HG02763 (cell line): ENCODE results near the gene CSHL1.

Source experiments
- ATAC-seq: cut with Tn5 transposase; IDR thresholded peaks from one replicate; pipeline ENCODE4 v1.9.1; 2021; ENCODE audit warnings: mild to moderate bottlenecking, moderate library complexity; ENCODE audit not compliant: unreplicated experiment

The CSHL1 gene

DNA sequence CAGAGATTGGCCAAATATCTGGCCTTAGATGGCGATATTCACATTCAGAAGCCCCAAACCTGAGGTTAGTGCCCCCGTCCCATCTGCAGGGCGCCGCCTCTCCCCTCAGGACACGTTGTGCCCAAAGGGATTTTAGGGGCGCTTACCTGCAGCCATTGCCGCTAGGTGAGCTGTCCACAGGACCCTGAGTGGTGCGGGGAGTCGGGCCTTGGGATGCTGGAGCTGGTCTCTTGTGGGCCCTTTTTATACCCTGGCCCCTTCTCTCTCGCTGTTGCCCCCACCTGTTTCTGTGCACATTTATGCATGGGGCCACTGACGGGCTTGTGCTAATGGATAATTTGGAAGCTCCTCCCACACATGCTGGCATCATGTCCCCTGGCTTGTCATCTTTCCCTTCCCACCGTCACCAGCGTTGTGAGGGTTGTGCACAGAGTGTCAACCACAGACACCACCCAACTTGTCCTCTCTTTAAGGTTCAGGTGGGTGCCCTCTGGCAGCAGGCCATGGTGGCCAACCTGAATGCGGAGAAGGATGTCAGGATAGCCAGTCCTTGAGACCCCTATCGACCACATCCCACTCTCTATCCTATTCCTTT is at the start of gene CSHL1:
TSS of gene CSHL1 (minus strand) at position 218 of the 595 bp plus-strand sequence. CDS start at position 156, 62 bp downstream.
- no peak for ATAC-seq

DNA sequence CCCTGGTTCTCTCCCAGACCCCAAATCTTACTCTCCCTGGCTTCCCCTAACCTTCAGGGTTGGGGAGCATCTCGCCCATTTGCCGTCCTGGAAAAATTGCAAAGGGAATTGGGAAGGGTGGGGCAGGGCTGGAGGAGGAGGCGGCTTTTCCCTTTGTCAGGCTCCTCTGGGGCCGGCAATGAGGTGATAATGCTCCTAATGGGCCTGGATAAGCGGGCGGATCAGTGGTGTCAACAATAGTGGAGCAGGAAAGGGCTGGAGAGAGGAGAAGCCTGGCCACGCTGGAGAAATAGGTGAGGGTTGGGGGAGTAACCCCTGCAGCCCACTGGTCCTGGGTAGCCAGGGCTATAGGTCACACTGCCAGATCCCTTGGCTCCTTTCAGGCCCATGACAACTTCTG is 49.4 kb upstream of the CSHL1 start:
- no peak for ATAC-seq

DNA sequence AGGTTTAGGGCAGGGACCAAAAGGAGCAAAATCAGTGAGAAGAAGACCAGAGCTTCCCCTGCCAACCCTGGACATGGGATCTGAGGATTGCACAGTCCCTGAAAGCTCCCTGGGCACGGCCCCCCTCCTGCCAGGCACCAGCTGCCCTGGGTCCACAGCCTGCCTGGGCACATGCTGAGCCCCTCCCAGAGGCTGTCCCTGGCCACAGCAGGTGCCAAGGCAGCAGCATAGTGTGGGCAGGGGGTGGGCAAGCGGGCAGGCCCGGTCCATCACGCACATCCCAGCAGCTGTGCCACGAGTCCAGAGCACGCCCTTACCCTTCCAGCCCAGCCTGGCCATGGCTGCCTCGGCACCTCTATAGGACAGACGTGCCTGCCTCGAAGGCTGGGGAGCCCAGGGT is 48.9 kb upstream of the CSHL1 start:
- ATAC-seq = no peak

- ATAC-seq = no peak
Measured at GRCh38 chr17:63956296-63956920, 45.4 kb upstream of the CSHL1 start.

GRCh38 chr17:63955791-63956190 is 44.7 kb upstream of the CSHL1 start:
- no peak for ATAC-seq

DNA sequence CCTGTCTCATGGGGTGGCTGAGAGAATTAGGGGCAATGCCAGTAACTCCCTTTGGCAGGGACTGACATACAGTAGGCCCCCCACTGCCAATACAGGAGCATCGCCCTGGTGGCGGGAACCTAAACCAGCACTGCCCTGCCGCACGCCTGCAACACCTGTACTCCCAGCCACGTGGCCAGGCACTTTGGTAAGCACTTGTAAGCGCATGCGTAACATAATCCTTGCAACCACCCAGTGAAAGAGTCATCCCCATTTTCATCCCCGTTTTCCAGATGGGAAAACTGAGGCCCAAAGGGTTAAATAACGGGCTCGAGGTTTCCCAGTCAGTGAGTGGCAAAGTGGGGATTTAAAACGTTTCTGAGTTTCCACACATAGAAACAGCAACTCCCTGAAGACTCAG is 44.2 kb upstream of the CSHL1 start:
- no peak for ATAC-seq

DNA sequence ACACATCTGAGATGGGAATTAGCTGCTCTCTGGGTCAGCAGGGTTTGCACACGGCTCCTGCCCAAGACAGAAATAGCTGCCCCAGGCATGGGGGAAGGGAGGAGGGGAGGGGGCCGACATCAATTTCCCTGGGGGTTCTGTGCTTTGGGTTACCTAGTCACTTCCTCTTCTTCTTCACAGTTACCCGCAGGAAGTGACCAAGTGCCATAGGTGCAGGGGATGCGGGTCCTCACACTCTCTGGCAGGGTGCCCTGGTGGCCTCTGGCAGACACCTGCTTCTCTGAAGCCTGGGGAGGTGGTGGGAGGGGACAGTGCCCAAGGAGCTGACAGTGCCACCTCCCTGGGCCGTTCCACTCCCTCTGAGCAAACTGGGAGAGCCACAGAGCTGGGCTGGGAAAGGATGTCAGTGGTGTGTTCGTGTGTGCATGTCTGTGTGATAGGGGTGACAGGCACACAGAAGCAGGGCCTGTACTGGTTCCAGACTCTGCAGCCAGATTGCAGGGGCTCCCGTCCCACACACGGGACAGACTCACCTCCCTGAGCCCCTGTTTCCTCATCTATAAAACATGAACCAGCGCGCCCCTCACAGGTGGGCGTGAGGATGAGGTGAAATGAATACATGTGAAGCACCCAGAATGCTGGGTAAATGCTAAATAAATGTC is 43.5 kb upstream of the CSHL1 start:
- no peak for ATAC-seq

GRCh38 chr17:63950940-63951907 is 40.2 kb upstream of the CSHL1 start:
- ATAC-seq = no peak

DNA sequence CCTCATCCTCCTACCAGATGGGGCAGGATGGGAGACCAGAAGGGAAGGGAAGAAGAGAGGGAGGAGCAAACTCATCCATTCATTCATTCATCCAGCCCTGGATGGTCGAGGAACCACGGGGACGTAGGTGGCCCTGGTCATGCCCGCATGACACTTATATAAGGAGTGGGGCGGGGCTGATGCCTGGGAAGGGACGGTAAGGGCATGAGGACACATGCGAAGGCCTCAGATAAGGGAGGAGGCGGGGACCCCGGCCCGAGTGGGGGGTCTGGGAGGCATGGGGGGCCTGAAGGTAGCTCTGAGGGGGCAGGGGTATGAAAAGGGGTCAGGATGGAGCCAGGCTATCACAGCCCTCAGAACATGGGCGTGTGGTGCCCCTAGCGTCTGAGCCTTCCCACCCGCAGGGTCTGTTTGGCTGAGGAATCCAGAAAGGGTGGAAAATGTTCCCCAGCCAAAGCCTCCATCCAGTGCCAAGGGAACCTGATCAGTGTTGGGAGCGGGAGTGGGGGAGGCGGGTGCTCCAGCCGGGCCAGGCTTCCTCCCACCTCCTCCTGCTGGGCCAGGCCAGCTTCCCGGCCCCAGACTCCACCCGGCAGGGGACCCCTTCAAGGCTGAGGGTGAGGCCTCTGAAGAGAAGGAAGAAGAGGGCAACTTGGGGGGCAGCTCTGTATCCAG is 38.7 kb upstream of the CSHL1 start:
- no peak for ATAC-seq

DNA sequence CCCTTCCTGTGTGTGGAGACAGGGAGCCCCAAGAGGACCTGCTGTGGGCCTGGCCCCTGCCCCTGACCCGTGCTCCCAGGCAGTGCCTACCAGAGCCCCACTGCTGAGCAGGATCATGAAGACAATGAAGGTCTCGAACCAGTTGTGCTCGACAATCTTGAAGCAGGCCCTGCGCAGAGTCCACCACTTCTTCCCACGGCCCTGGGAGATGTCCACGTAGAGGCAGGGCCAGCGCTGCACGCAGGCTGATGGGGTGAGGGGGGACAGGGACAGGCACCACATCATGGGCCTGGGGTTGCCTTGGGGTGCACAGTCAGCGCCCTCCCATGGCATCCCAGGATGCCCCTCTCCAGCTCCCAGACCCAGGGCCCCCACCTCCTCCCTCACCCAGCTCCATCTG is 37.5 kb upstream of the CSHL1 start:
- ATAC-seq = no peak

GRCh38 chr17:63947711-63948330 is 36.8 kb upstream of the CSHL1 start:
- no peak for ATAC-seq

GRCh38 chr17:63946440-63947363 is 35.6 kb upstream of the CSHL1 start:
- ATAC-seq = no peak

GRCh38 chr17:63945784-63946439 is 34.9 kb upstream of the CSHL1 start:
- no peak for ATAC-seq

DNA sequence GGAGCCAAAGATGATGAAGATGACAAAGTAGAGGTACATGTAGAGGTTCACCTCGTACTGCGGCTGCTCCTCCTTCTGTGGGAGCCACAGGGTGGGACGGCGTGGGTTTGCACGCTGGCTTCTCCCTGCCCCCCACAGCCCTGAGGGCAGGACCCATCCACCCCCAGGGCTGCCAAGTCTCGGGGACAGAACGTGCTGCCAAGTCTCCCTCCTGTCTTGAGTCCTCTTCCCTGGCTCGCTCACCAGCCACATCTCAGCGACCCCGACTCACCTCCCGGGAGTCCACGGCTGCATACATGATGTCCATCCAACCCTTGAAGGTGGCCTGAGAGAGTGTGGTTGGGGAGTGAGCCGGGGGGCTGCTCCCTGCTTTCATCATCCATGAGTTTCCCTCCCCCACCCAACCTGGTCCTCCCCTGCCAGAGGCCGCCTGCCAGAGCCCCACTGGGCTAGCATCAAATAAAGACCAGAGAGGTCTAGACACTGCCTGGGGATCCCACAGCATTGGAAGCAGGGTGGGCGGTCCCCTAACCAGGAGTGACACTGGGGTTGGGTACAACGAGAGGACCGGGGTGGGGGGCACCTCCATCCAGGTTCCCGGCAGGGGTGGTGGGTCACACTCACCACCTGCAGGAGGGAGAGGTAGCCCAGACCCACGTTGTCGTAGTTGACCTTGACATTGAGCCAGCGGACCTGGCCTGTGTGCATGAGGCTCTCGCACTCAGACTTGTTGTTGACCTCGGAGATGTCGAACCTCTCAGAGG is 33.9 kb upstream of the CSHL1 start:
- no peak for ATAC-seq

DNA sequence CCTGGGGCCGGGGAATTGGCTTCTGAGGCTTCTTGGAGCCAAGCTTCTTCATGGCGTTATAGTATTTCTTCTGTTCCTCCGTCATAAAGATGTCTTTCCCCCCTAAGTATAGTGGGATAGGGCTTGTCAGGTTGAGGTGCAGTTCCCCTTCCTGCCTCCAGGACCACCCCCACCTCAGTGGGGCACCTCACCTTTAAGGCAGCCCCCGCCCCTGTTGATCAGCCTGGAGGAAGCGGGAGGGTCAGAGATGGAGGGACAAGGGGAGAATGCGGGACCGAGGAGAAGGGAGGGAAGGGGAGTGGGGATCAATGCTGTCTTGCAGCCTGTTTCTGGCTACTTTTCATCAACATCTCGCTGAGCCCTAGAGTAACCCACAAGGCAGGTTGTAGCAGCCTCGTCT is 32.7 kb upstream of the CSHL1 start:
- no peak for ATAC-seq

- no peak for ATAC-seq
Measured at GRCh38 chr17:63942309-63942985, 31.4 kb upstream of the CSHL1 start.

DNA sequence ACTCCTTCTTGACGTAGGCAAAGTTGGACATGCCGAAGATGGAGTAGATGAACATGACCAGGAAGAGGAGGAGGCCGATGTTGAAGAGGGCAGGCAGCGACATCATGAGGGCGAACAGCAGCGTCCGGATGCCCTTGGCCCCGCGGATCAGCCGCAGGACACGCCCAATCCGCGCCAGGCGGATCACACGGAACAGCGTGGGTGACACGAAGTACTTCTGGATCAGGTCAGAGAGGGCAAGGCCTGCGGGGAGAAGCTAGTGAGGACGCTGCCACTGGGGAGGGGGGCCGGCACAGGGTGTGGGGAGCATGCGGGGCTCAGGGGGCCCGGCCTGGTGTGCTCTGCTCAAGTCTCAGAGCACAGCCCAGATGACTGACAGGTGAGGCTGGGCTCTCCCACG is 30.7 kb upstream of the CSHL1 start:
- no peak for ATAC-seq
